Renal pelvis (tissue), 4 donors: ENCODE results near the gene EVA1A. TPM values are rescaled to one million over a fixed set of nuclear protein-coding genes. Genes with fewer than 3 reads are reported as not detected.

ENCODE experiments used
- DNase-seq: peaks from one replicate; pipeline ENCODE4 v3.0.0-alpha.2; 2013
- polyA plus RNA-seq, 3 donors: library from polyadenylated mRNA; unstranded; fragments of 120-200 nt; gene quantifications; one replicate each; pipeline ENCODE4 v1.2.1, GENCODE V29; 2013; ENCODE audit not compliant: insufficient read length in 3 of 3

EVA1A gene
- polyA plus RNA-seq, 3 donors, result 13.1 to 16.3 (median 15.0) TPM

GRCh38 chr2:75564713-75565359, 4.1 kb upstream of the EVA1A start:
- no peak for DNase-seq

- DNase-seq, result no peak
Observed at GRCh38 chr2:75564026-75564688, 3.4 kb upstream of the EVA1A start.

- DNase-seq, result no peak
Observed at GRCh38 chr2:75563591-75563990, 2.9 kb upstream of the EVA1A start.

- no peak for DNase-seq
Observed at GRCh38 chr2:75562513-75562864, 1.8 kb upstream of the EVA1A start.

- no peak for DNase-seq
Observed at GRCh38 chr2:75561566-75562512, 1.1 kb upstream of the EVA1A start.

GRCh38 chr2:75560022-75560767, 544 bp downstream of the EVA1A start:
- no peak for DNase-seq

GRCh38 chr2:75559680-75560021, 1.1 kb downstream of the EVA1A start:
- no peak for DNase-seq

GRCh38 chr2:75558786-75559679, 1.7 kb downstream of the EVA1A start:
- DNase-seq, result no peak

- no peak for DNase-seq
Observed at GRCh38 chr2:75558136-75558535, 2.6 kb downstream of the EVA1A start.

GRCh38 chr2:75557474-75558133, 3.1 kb downstream of the EVA1A start:
- no peak for DNase-seq

GRCh38 chr2:75556679-75557366, 3.9 kb downstream of the EVA1A start:
- DNase-seq, result no peak

- DNase-seq, result no peak
Observed at GRCh38 chr2:75555701-75556100, 5.0 kb downstream of the EVA1A start.

GRCh38 chr2:75553935-75554531, 6.7 kb downstream of the EVA1A start:
- no peak for DNase-seq

GRCh38 chr2:75552222-75552621, 8.5 kb downstream of the EVA1A start:
- DNase-seq, result no peak

- DNase-seq, result no peak
Observed at GRCh38 chr2:75551434-75551833, 9.3 kb downstream of the EVA1A start.

GRCh38 chr2:75549401-75550253, 11.1 kb downstream of the EVA1A start:
- no peak for DNase-seq

- DNase-seq, result no peak
Observed at GRCh38 chr2:75548036-75548573, 12.6 kb downstream of the EVA1A start.
